NT2/D1 (cell line): ENCODE results near the gene TAOK3.

Experiments used
- SUZ12 ChIP-seq: IDR thresholded peaks from 2 replicates; pipeline ENCODE4 v1.6.1; 2011; ENCODE audit not compliant: insufficient read length, insufficient read depth; ENCODE audit errors: extremely low read depth
- YY1 ChIP-seq: IDR thresholded peaks from 2 replicates; pipeline ENCODE4 v1.6.1; 2011; ENCODE audit not compliant: insufficient read length, insufficient read depth

GRCh38 chr12:118220702-118221101 lies 152.0 kb downstream of the TAOK3 start:
- TF ChIP-seq YY1, result no peak
- no peak for TF ChIP-seq SUZ12
